ENCODE measurements around the gene ZNF18.

ZNF18 gene

GRCh38 chr17:11935734-11936406, 61.4 kb downstream of the ZNF18 start:
- TF ChIP-seq, protein P1, sequence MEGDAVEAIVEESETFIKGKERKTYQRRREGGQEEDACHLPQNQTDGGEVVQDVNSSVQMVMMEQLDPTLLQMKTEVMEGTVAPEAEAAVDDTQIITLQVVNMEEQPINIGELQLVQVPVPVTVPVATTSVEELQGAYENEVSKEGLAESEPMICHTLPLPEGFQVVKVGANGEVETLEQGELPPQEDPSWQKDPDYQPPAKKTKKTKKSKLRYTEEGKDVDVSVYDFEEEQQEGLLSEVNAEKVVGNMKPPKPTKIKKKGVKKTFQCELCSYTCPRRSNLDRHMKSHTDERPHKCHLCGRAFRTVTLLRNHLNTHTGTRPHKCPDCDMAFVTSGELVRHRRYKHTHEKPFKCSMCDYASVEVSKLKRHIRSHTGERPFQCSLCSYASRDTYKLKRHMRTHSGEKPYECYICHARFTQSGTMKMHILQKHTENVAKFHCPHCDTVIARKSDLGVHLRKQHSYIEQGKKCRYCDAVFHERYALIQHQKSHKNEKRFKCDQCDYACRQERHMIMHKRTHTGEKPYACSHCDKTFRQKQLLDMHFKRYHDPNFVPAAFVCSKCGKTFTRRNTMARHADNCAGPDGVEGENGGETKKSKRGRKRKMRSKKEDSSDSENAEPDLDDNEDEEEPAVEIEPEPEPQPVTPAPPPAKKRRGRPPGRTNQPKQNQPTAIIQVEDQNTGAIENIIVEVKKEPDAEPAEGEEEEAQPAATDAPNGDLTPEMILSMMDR (conservative IDR thresholded peaks at IDR 0.05): peak; percentile 98

GRCh38 chr17:11932337-11932898, 64.9 kb downstream of the ZNF18 start:
- no peak overlapping the region for H3K27ac ChIP-seq
- TF ChIP-seq, protein P1 (conservative IDR thresholded peaks at IDR 0.05): no peak

More at GRCh38 chr17:11935734-11936406, 61.4 kb downstream of the ZNF18 start:
- no peak overlapping the region for H3K27ac ChIP-seq

- peak overlapping the region; percentile 24 for H3K27ac ChIP-seq
Measured at GRCh38 chr17:11928436-11928835, 68.8 kb downstream of the ZNF18 start.

More at GRCh38 chr17:11928436-11928835, 68.8 kb downstream of the ZNF18 start:
- TF ChIP-seq, protein P1 (conservative IDR thresholded peaks at IDR 0.05): no peak

Measured in VCaP (cell line).